Measurements from ENCODE around the gene SLC25A36. TPM values are rescaled to one million over a fixed set of nuclear protein-coding genes. Genes with fewer than 3 reads are reported as not detected.
"Not testable (repeated sequence)": the region's sequence is repeated elsewhere in the genome, so short reads cannot be mapped to it uniquely, and the experiment has no call there.

Gene SLC25A36
- total RNA-seq, 1 experiment from 2014 or later, result 76.5 TPM

DNA sequence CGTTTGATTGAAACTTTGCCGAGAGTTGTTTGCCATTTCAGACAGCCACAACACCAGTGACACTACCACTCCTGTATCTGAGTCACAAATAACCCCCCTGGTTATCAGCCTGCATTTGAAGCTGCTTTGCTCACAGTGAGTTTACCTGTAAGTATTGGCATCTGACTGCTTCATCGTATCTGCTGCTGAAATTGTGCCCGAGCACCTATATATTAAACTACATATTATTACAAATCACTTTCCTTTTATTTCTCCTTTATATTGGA lies 70.3 kb downstream of the SLC25A36 start:
- TF ChIP-seq EZH2 (IDR thresholded peaks at IDR 0.05; ENCODE audit: low read depth) (no peak), CTCF (conservative IDR thresholded peaks at IDR 0.05) (no peak)
- Histone ChIP-seq H3K79me2 (ENCODE audit: low read depth) (no peaks in the 10 kb centered on the region), H3F3A (ENCODE audit: insufficient read depth, low read depth) (no peaks in the 10 kb centered on the region), H3K27ac (no peak overlapping the region), H3K27me3 (ENCODE audit: insufficient read depth, low read depth) (no peaks in the 10 kb centered on the region), H2AFZ (no peak overlapping the region), H3K4me3 (no peak overlapping the region), H3K9me3 (ENCODE audit: insufficient read depth, low read depth) (no peaks in the 10 kb centered on the region), H4K20me1 (ENCODE audit: insufficient read depth) (no peaks in the 10 kb centered on the region), H3K9me2 (ENCODE audit: insufficient read depth) (no peaks in the 10 kb centered on the region), H3K36me3 (ENCODE audit: low read depth) (no peaks in the 10 kb centered on the region), H3K4me1 (replicated peaks; ENCODE audit: insufficient read depth) (no peaks in the 10 kb centered on the region), H3K4me2 (no peak overlapping the region)
- no TSS peak for BruUV-seq (replicated peaks)
- DNase-seq, result no peak
- POLR2A ChIA-PET (ENCODE audit: unreplicated experiment), result no interaction called here
- intact Hi-C loops (cut with micrococcal nuclease; ENCODE audit: unreplicated experiment), result loop anchor here (1.0 kb wide), 1 partner anchor 180 kb away; no protein-coding TSS in a partner anchor
- CTCF ChIA-PET, result no interaction called here

DNA sequence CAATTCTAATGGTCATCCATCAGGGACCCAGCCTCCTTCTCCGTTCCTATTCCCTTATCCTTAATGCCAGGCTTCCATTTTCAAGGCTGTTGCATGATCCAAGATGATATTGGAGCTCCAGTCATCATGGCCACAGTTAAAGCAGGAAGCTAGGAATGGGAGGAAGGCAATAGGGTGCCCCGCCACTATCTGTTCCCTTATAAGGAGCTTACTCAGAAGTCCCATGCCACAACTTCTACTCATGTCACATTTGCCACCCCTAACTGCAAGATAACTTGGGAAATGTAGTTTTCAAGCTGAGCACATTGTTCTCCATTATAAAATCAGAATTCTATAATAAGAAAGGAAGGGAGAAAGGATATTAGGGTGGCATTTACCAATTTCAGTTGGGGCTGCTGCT lies 70.9 kb downstream of the SLC25A36 start:
- Histone ChIP-seq H3F3A (ENCODE audit: insufficient read depth, low read depth) (no peaks in the 10 kb centered on the region), H2AFZ (no peak overlapping the region), H3K9me3 (ENCODE audit: insufficient read depth, low read depth) (no peaks in the 10 kb centered on the region), H3K79me2 (ENCODE audit: low read depth) (no peaks in the 10 kb centered on the region), H3K9me2 (ENCODE audit: insufficient read depth) (no peaks in the 10 kb centered on the region), H3K27ac (no peak overlapping the region), H4K20me1 (ENCODE audit: insufficient read depth) (no peaks in the 10 kb centered on the region), H3K4me3 (no peak overlapping the region), H3K27me3 (ENCODE audit: insufficient read depth, low read depth) (no peaks in the 10 kb centered on the region), H3K4me2 (no peak overlapping the region), H3K4me1 (replicated peaks; ENCODE audit: insufficient read depth) (no peaks in the 10 kb centered on the region), H3K36me3 (ENCODE audit: low read depth) (no peaks in the 10 kb centered on the region)
- CTCF ChIA-PET, result no interaction called here
- POLR2A ChIA-PET (ENCODE audit: unreplicated experiment), result no interaction called here
- BruUV-seq (replicated peaks), result no TSS peak
- intact Hi-C loops (cut with micrococcal nuclease; ENCODE audit: unreplicated experiment), result no loop called here
- TF ChIP-seq EZH2 (IDR thresholded peaks at IDR 0.05; ENCODE audit: low read depth) (no peak), CTCF (conservative IDR thresholded peaks at IDR 0.05) (no peak)
- no peak for DNase-seq

GRCh38 chr3:141015481-141015880 lies 73.8 kb downstream of the SLC25A36 start:
- Histone ChIP-seq H3K36me3 (ENCODE audit: low read depth) (no peaks in the 10 kb centered on the region), H3K79me2 (ENCODE audit: low read depth) (no peaks in the 10 kb centered on the region), H3K9me2 (ENCODE audit: insufficient read depth) (no peaks in the 10 kb centered on the region), H3F3A (ENCODE audit: insufficient read depth, low read depth) (no peaks in the 10 kb centered on the region), H3K4me3 (no peak overlapping the region), H3K27ac (no peak overlapping the region), H2AFZ (no peak overlapping the region), H3K4me2 (no peak overlapping the region), H3K4me1 (replicated peaks; ENCODE audit: insufficient read depth) (no peaks in the 10 kb centered on the region), H4K20me1 (ENCODE audit: insufficient read depth) (no peaks in the 10 kb centered on the region), H3K27me3 (ENCODE audit: insufficient read depth, low read depth) (no peaks in the 10 kb centered on the region), H3K9me3 (ENCODE audit: insufficient read depth, low read depth) (no peaks in the 10 kb centered on the region)
- intact Hi-C loops (cut with micrococcal nuclease; ENCODE audit: unreplicated experiment), result no loop called here
- no TSS peak for BruUV-seq (replicated peaks)
- CTCF ChIA-PET, result no interaction called here
- POLR2A ChIA-PET (ENCODE audit: unreplicated experiment), result no interaction called here
- no peak for TF ChIP-seq EZH2 (IDR thresholded peaks at IDR 0.05; ENCODE audit: low read depth)
- TF ChIP-seq CTCF (conservative IDR thresholded peaks at IDR 0.05), result no peak
- no peak for DNase-seq

DNA sequence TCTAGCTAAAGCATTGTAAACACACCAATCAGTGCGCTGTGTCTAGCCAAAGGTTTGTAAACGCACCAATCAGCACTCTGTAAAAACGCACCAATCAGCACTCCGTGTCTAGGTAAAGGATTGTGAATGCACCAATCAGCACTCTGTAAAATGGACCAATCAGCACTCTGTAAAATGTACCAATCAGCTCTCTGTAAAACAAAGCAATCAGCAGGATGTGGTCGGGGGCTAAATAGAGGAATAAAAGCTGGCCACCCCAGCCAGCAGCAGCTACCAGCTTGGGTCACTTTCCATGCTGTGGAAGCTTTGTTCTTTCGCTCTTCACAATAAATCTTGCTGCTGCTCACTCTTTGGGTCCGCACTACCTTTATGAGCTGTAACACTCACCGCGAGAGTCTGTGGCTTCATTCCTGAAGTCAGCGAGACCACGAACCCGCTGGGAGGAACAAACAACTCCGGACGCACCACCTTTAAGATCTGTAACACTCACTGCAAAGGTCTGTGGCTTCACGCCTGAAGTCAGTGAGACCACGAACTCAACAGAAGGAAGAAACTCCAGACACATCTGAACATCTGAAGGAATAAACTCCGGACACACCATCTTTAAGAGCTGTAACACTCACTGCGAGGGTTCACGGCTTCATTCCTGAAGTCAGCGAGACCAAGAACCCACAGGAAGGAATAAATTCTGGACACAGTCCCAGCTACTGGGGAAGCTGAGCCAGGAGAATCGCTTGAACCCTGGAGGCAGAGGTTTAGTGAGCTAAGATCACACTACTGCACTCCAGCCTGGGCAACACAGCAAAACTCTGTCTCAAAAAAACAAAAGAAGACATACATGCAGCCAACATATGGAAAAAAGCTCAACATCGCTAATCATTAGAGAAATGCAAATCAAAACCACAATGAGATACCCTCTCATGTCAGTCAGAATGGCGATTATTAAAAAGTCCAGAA lies 76.0 kb downstream of the SLC25A36 start:
- intact Hi-C loops (cut with micrococcal nuclease; ENCODE audit: unreplicated experiment); H3K36me3 ChIP-seq (ENCODE audit: low read depth); H3K4me2 ChIP-seq; H3F3A ChIP-seq (ENCODE audit: insufficient read depth, low read depth); CTCF ChIA-PET; POLR2A ChIA-PET (ENCODE audit: unreplicated experiment); H3K27me3 ChIP-seq (ENCODE audit: insufficient read depth, low read depth); H3K9me3 ChIP-seq (ENCODE audit: insufficient read depth, low read depth); H3K9me2 ChIP-seq (ENCODE audit: insufficient read depth); BruUV-seq (replicated peaks); DNase-seq; H3K4me1 ChIP-seq (replicated peaks; ENCODE audit: insufficient read depth); H2AFZ ChIP-seq; H3K4me3 ChIP-seq; H3K79me2 ChIP-seq (ENCODE audit: low read depth); H4K20me1 ChIP-seq (ENCODE audit: insufficient read depth); H3K27ac ChIP-seq: not testable (repeated sequence)

Data from PC-9 (cell line).